PC-9 (cell line): ENCODE data around the gene CCDC68. TPM values are rescaled to one million over a fixed set of nuclear protein-coding genes. Genes with fewer than 3 reads are reported as not detected.

ENCODE experiments used
- BruUV-seq: library from RNA; stranded (reverse); fragments of 400-500 nt; replicated peaks from 2 replicates; lab custom pipeline; 2021; lab: Mats Ljungman, UMichigan
- CTCF ChIA-PET: fragments of 300-600 bp; sonication (Branson Sonifier 250); formaldehyde crosslinking; loops from one replicate; lab custom pipeline; 2022; ENCODE audit warnings: antibody characterized with exemption; lab: Charles Lee
- POLR2A ChIA-PET: fragments of 300-600 bp; sonication (Branson Sonifier 250); formaldehyde crosslinking; loops from one replicate; lab custom pipeline; 2022; ENCODE audit warnings: antibody characterized with exemption; ENCODE audit not compliant: unreplicated experiment; lab: Charles Lee
- DNase-seq, 2 experiments: peaks; one replicate each; pipeline versions ENCODE4 v3.0.0 to v3.0.0-alpha.2; 2015 to 2022; ENCODE audit warnings: mixed read lengths in 1 of 2
- H2AFZ ChIP-seq: fragments of 200-600 bp; sonication (generic); 2 replicates; pipeline ENCODE4 v1.8.1; 2017; ENCODE audit warnings: antibody characterized with exemption
- H3F3A ChIP-seq: fragments of 200-600 bp; sonication (generic); 2 replicates; pipeline ENCODE4 v1.8.1; 2017; ENCODE audit warnings: antibody characterized with exemption, mild to moderate bottlenecking, low read depth; ENCODE audit not compliant: insufficient read depth
- H3K27ac ChIP-seq: fragments of 200-600 bp; sonication (generic); 2 replicates; pipeline ENCODE4 v1.6.1; 2016; ENCODE audit warnings: mixed run types
- H3K27me3 ChIP-seq: fragments of 200-600 bp; sonication (generic); 2 replicates; pipeline ENCODE4 v1.6.1; 2016; ENCODE audit warnings: low read depth, mixed run types; ENCODE audit not compliant: insufficient read depth
- H3K36me3 ChIP-seq: fragments of 200-600 bp; sonication (generic); 2 replicates; pipeline ENCODE4 v1.6.1; 2016; ENCODE audit warnings: low read depth, mixed run types
- H3K4me1 ChIP-seq: fragments of 200-600 bp; sonication (generic); replicated peaks from 2 replicates; pipeline ENCODE4 v1.6.1; 2016; ENCODE audit warnings: mixed run types; ENCODE audit not compliant: insufficient read depth
- H3K4me2 ChIP-seq: fragments of 200-600 bp; sonication (generic); 2 replicates; pipeline ENCODE4 v1.6.1; 2017; ENCODE audit warnings: mixed run types
- H3K4me3 ChIP-seq: fragments of 200-600 bp; sonication (generic); 2 replicates; pipeline ENCODE4 v1.6.1; 2016; ENCODE audit warnings: mixed run types
- H3K79me2 ChIP-seq: fragments of 200-600 bp; sonication (generic); 2 replicates; pipeline ENCODE4 v1.6.1; 2017; ENCODE audit warnings: low read depth, mixed run types
- H3K9me2 ChIP-seq: fragments of 200-600 bp; sonication (generic); 2 replicates; pipeline ENCODE4 v1.8.1; 2017; ENCODE audit warnings: mild to moderate bottlenecking; ENCODE audit not compliant: insufficient read depth
- H3K9me3 ChIP-seq: fragments of 200-600 bp; sonication (generic); 2 replicates; pipeline ENCODE4 v1.8.1; 2016; ENCODE audit warnings: low read depth; ENCODE audit not compliant: insufficient read depth
- H4K20me1 ChIP-seq: fragments of 200-600 bp; sonication (generic); 2 replicates; pipeline ENCODE4 v1.8.1; 2017; ENCODE audit not compliant: insufficient read depth
- CTCF ChIP-seq: fragments of 200-600 bp; sonication (generic); conservative IDR thresholded peaks from 2 replicates; pipeline ENCODE4 v1.6.1; 2017; ENCODE audit warnings: mixed run types, antibody characterized with exemption, mild to moderate bottlenecking, moderate library complexity
- EZH2 ChIP-seq: fragments of 200-600 bp; sonication (generic); IDR thresholded peaks from 2 replicates; pipeline ENCODE4 v1.8.0; 2017; ENCODE audit warnings: antibody characterized with exemption, low read depth
- intact Hi-C: fragments of 100-400 bp; cut with micrococcal nuclease; formaldehyde crosslinking; loops from one replicate; pipeline ENCODE4 v1.10.0; 2022; ENCODE audit not compliant: unreplicated experiment
- total RNA-seq: library from RNA; stranded (reverse); gene quantifications from 2 replicates; pipeline ENCODE4 v1.2.3, GENCODE V29; 2021

The CCDC68 gene
- total RNA-seq, 1 experiment from 2014 or later, result 2.9 TPM

DNA sequence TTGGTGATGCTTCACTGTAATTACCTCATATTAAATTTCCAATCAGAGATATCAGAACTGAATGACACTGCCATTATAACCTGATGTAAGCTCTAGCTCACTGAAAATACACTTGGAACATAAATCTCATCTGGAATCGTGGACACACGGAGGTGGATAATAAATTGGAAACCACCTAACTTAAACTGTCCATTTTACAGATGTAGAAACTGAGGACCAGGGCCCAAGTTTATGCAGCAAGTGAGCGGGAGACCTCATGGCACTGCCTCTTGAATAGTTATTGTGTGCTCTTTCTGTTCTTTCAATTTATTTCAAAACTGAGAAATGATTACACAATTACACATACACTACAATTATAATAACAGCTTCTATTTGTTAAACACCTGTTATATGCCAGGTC lies 20.8 kb downstream of the CCDC68 start:
- no peak for DNase-seq
- Histone ChIP-seq H3K27ac (no peak overlapping the region), H3K4me1 (no peaks in the 10 kb centered on the region), H3K4me3 (no peak overlapping the region), H3K9me2 (no peaks in the 10 kb centered on the region), H3K9me3 (no peaks in the 10 kb centered on the region), H2AFZ (no peak overlapping the region), H3K79me2 (no peaks in the 10 kb centered on the region), H4K20me1 (no peaks in the 10 kb centered on the region), H3K27me3 (no peaks in the 10 kb centered on the region), H3K4me2 (no peak overlapping the region), H3K36me3 (peaks cover 11% of the 10 kb centered on the region; the same call in 1 of the 2 replicates), H3F3A (no peaks in the 10 kb centered on the region)
- no TSS peak for BruUV-seq
- intact Hi-C loops, result no loop called here
- CTCF ChIA-PET, result no interaction called here
- POLR2A ChIA-PET, result no interaction called here
- TF ChIP-seq EZH2 (no peak), CTCF (no peak)

DNA sequence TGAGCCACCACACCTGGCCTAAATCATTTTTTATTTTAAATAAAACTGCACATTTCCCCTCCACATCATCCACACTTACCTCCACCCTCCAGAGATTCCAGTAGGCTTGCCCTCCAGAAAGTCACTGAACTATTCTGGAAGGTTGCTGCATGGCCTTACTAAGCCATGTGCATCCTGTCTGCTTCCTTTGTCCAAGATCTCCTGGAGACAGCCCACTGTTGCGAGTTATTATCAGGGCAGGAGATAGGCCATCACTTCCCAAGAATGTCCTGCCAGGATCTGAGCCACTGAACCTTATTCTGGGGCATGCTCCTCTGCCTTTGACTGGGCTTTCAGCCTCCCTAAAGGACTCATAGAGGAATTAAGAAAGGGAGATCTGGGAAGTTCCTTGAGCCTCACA lies 26.8 kb downstream of the CCDC68 start:
- Histone ChIP-seq H3F3A (no peaks in the 10 kb centered on the region), H2AFZ (no peak overlapping the region), H3K9me2 (no peaks in the 10 kb centered on the region), H3K79me2 (no peaks in the 10 kb centered on the region), H3K4me2 (no peak overlapping the region), H3K9me3 (no peaks in the 10 kb centered on the region), H4K20me1 (no peaks in the 10 kb centered on the region), H3K4me1 (no peaks in the 10 kb centered on the region), H3K27ac (no peak overlapping the region), H3K27me3 (no peaks in the 10 kb centered on the region), H3K4me3 (no peak overlapping the region), H3K36me3 (no peaks in the 10 kb centered on the region)
- no peak for DNase-seq
- ChIA-PET CTCF (no interaction called here), POLR2A (no interaction called here)
- BruUV-seq, result no TSS peak
- TF ChIP-seq CTCF, result no peak
- intact Hi-C loops, result no loop called here

DNA sequence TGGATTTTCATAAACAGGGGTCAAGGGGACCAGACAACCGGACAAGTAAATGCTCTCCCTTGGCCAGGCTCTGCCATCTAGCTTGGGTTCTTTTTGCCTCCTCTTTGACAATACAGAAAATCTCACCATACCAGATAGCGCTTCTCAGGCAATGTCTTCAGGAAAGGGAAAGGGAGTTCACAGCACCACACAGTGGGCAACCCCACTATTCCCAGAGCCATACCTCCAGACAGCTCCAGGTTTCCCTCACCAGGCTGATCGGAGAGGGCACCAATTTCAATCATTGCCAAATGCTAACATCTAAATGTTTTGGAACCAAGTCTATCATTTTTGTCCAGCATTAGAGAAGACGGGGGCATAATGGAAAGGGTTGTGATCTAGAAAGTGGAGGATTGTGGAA lies 28.1 kb downstream of the CCDC68 start:
- ChIA-PET POLR2A (no interaction called here), CTCF (no interaction called here)
- no peak overlapping the region for H3K4me2 ChIP-seq
- H2AFZ ChIP-seq, result no peak overlapping the region
- no peaks in the 10 kb centered on the region for H3K9me3 ChIP-seq
- no peak for DNase-seq
- no peaks in the 10 kb centered on the region for H3F3A ChIP-seq
- no peak overlapping the region for H3K27ac ChIP-seq
- intact Hi-C loops, result no loop called here
- 0 out of 2 replicates have a peak, but pooled peaks cover 3% of the 10 kb centered on the region for H3K36me3 ChIP-seq
- no peaks in the 10 kb centered on the region for H3K79me2 ChIP-seq
- no peak overlapping the region for H3K4me3 ChIP-seq
- no TSS peak for BruUV-seq
- no peaks in the 10 kb centered on the region for H4K20me1 ChIP-seq
- no peaks in the 10 kb centered on the region for H3K9me2 ChIP-seq
- TF ChIP-seq EZH2, result no peak
- TF ChIP-seq CTCF, result no peak
- no peaks in the 10 kb centered on the region for H3K4me1 ChIP-seq
- no peaks in the 10 kb centered on the region for H3K27me3 ChIP-seq
